Astrocyte (in vitro differentiated cells and primary cell): ENCODE results near the gene CA14. TPM values are rescaled to one million over a fixed set of nuclear protein-coding genes. Genes with fewer than 3 reads are reported as not detected.

Source experiments
- DNase-seq: peaks from one replicate; pipeline ENCODE4 v3.0.0-alpha.2; 2010; ENCODE audit warnings: low read depth
- FAIRE-seq: peaks from 2 replicates; lab custom pipeline; 2011; peaks lifted over from hg19 to GRCh38; lab: Jason Lieb, UNC
- H2AFZ ChIP-seq: 2 replicates; pipeline ENCODE4 v1.6.0; 2012; ENCODE audit warnings: low read depth, low read length, inconsistent platforms
- H3K27ac ChIP-seq: 2 replicates; pipeline ENCODE4 v1.5.1; 2011; ENCODE audit warnings: low read depth, low read length, inconsistent platforms
- H3K27me3 ChIP-seq: 2 replicates; pipeline ENCODE4 v1.6.0; 2011; ENCODE audit warnings: low read length, inconsistent platforms; ENCODE audit not compliant: insufficient read depth
- H3K36me3 ChIP-seq: 2 replicates; pipeline ENCODE4 v1.5.1; 2011; ENCODE audit warnings: low read length, inconsistent platforms; ENCODE audit not compliant: insufficient read depth
- H3K4me1 ChIP-seq: 2 replicates; pipeline ENCODE4 v1.5.1; 2011; ENCODE audit warnings: low read length, inconsistent platforms; ENCODE audit not compliant: insufficient read depth
- H3K4me2 ChIP-seq: 2 replicates; pipeline ENCODE4 v1.6.0; 2012; ENCODE audit warnings: low read length, inconsistent platforms
- H3K4me3 ChIP-seq: 2 replicates; pipeline ENCODE4 v1.5.1; 2011; ENCODE audit warnings: low read depth, mild to moderate bottlenecking, low read length, inconsistent platforms; ENCODE audit not compliant: insufficient read depth
- H3K79me2 ChIP-seq: 2 replicates; pipeline ENCODE4 v1.6.0; 2012; ENCODE audit warnings: mild to moderate bottlenecking, low read length, inconsistent platforms; ENCODE audit not compliant: insufficient read depth
- H3K9ac ChIP-seq: 2 replicates; pipeline ENCODE4 v1.6.0; 2012; ENCODE audit warnings: mild to moderate bottlenecking, low read length, inconsistent platforms
- H3K9me3 ChIP-seq: 2 replicates; pipeline ENCODE4 v1.5.1; 2012; ENCODE audit warnings: low read depth, mild to moderate bottlenecking, low read length, inconsistent platforms; ENCODE audit not compliant: insufficient read depth
- H4K20me1 ChIP-seq: 2 replicates; pipeline ENCODE4 v1.6.0; 2012; ENCODE audit warnings: low read length, inconsistent platforms; ENCODE audit not compliant: insufficient read depth
- H3K27ac Mint-ChIP-seq: one replicate; pipeline ENCODE4 v1.8.0; 2021; ENCODE audit warnings: mild to moderate bottlenecking, mixed read lengths; ENCODE audit not compliant: unreplicated experiment
- H3K27me3 Mint-ChIP-seq: one replicate; pipeline ENCODE4 v1.8.0; 2021; ENCODE audit warnings: low read depth, mixed read lengths; ENCODE audit not compliant: unreplicated experiment
- H3K36me3 Mint-ChIP-seq: one replicate; pipeline ENCODE4 v1.8.0; 2021; ENCODE audit warnings: low read depth, mixed read lengths; ENCODE audit not compliant: unreplicated experiment
- H3K4me1 Mint-ChIP-seq: one replicate; pipeline ENCODE4 v1.8.0; 2021; ENCODE audit warnings: low read depth, mixed read lengths; ENCODE audit not compliant: unreplicated experiment
- H3K4me3 Mint-ChIP-seq: one replicate; pipeline ENCODE4 v1.8.0; 2021; ENCODE audit warnings: mild to moderate bottlenecking, moderate library complexity, mixed read lengths; ENCODE audit not compliant: unreplicated experiment
- H3K9me3 Mint-ChIP-seq: one replicate; pipeline ENCODE4 v1.8.0; 2021; ENCODE audit warnings: mild to moderate bottlenecking, mixed read lengths; ENCODE audit not compliant: unreplicated experiment
- CTCF ChIP-seq: IDR thresholded peaks from 2 replicates; pipeline ENCODE4 v1.5.1; 2011; ENCODE audit warnings: low read depth, mild to moderate bottlenecking, inconsistent platforms, low read length, moderate library complexity; ENCODE audit not compliant: insufficient read depth
- EZH2 ChIP-seq: IDR thresholded peaks from 2 replicates; pipeline ENCODE4 v1.6.1; 2012; ENCODE audit warnings: mild to moderate bottlenecking, low read length, inconsistent platforms; ENCODE audit not compliant: insufficient read depth
- total RNA-seq: library from RNA; stranded (reverse); gene quantifications from 2 replicates; pipeline ENCODE4 v1.2.1, GENCODE V29; 2021

Gene CA14
- total RNA-seq, 1 donor from 2014 or later, result 1.2 TPM

- Histone ChIP-seq H3K9me3 (no peaks in the 10 kb centered on the region), H3K4me2 (peak overlapping the region; percentile 88), H3K9ac (peak overlapping the region; percentile 94), H4K20me1 (peaks cover 7% of the 10 kb centered on the region), H3K27ac (peak overlapping the region; percentile 82), H2AFZ (peak overlapping the region; percentile 75), H3K27me3 (no peaks in the 10 kb centered on the region), H3K4me1 (peaks cover 11% of the 10 kb centered on the region), H3K36me3 (peaks cover 5% of the 10 kb centered on the region), H3K4me3 (peak overlapping the region; percentile 89), H3K79me2 (peaks cover 58% of the 10 kb centered on the region)
- Mint-ChIP-seq H3K36me3 (no peaks in the 10 kb centered on the region), H3K4me1 (no peaks in the 10 kb centered on the region), H3K27ac (peak overlapping the region; percentile 91), H3K27me3 (no peaks in the 10 kb centered on the region), H3K4me3 (peak overlapping the region; percentile 98), H3K9me3 (no peaks in the 10 kb centered on the region)
- DNase-seq (peak; percentile 44), FAIRE-seq (no peak)
- TF ChIP-seq CTCF (no peak), EZH2 (no peak)
Observed at GRCh38 chr1:150234566-150235293, 22.8 kb upstream of the CA14 start.

GRCh38 chr1:150235294-150235851 lies 22.2 kb upstream of the CA14 start:
- DNase-seq, result no peak
- Mint-ChIP-seq H3K27ac (no peak overlapping the region), H3K4me1 (no peaks in the 10 kb centered on the region), H3K36me3 (no peaks in the 10 kb centered on the region), H3K27me3 (no peaks in the 10 kb centered on the region), H3K4me3 (no peak overlapping the region), H3K9me3 (no peaks in the 10 kb centered on the region)
- H3K4me2 ChIP-seq, result peak overlapping the region; percentile 88
- peak overlapping the region; percentile 82 for H3K27ac ChIP-seq
- peak overlapping the region; percentile 94 for H3K9ac ChIP-seq
- H3K79me2 ChIP-seq, result peaks cover 54% of the 10 kb centered on the region
- peaks cover 11% of the 10 kb centered on the region for H3K4me1 ChIP-seq
- no peaks in the 10 kb centered on the region for H3K27me3 ChIP-seq
- H2AFZ ChIP-seq, result peak overlapping the region; percentile 75
- peak overlapping the region; percentile 89 for H3K4me3 ChIP-seq
- no peaks in the 10 kb centered on the region for H3K9me3 ChIP-seq
- H3K36me3 ChIP-seq, result peaks cover 5% of the 10 kb centered on the region
- no peak for FAIRE-seq
- TF ChIP-seq EZH2, result no peak
- no peak for TF ChIP-seq CTCF
- peaks cover 7% of the 10 kb centered on the region for H4K20me1 ChIP-seq
